ENCODE results near the gene CAMTA1. TPM values are rescaled to one million over a fixed set of nuclear protein-coding genes. Genes with fewer than 3 reads are reported as not detected.

CAMTA1 gene
- polyA plus RNA-seq, 1 experiment = 64.9 TPM

GRCh38 chr1:7097938-7098592, 312.8 kb downstream of the CAMTA1 start:
- CTCF ChIA-PET = interaction anchor here (0.6 to 1.8 kb wide), 2 partner anchors 27 to 396 kb away, joined by 3 to 7 read pairs; no protein-coding TSS in a partner anchor
- H3K27ac ChIP-seq (ENCODE audit: low read depth, low read length) = no peak overlapping the region
- no peak overlapping the region for H3K4me3 ChIP-seq (ENCODE audit: low read depth, low read length)
- peaks cover 44% of the 10 kb centered on the region for H3K27me3 ChIP-seq (ENCODE audit: control insufficient read depth, insufficient read depth, low read length)
- DNase-seq (ENCODE audit: low read depth, low spot score) = no peak
- H3K9me3 ChIP-seq (ENCODE audit: control insufficient read depth, insufficient read depth, low read length) = no peaks in the 10 kb centered on the region; the same call in 1 of the 2 replicates
- POLR2A ChIA-PET = no interaction called here
- TF ChIP-seq CTCF (IDR thresholded peaks at IDR 0.05; ENCODE audit: low read depth, low read length) = no peak

GRCh38 chr1:7098641-7099040, 313.4 kb downstream of the CAMTA1 start:
- no peak overlapping the region for H3K27ac ChIP-seq (ENCODE audit: low read depth, low read length)
- ChIA-PET POLR2A (no interaction called here), CTCF (interaction anchor here (1.8 kb wide), 1 partner anchor 28 kb away, joined by 7 read pairs; no protein-coding TSS in a partner anchor)
- no peak for DNase-seq (ENCODE audit: low read depth, low spot score)
- TF ChIP-seq CTCF (IDR thresholded peaks at IDR 0.05; ENCODE audit: low read depth, low read length) = no peak
- H3K4me3 ChIP-seq (ENCODE audit: low read depth, low read length) = no peak overlapping the region
- peaks cover 2% of the 10 kb centered on the region; the same call in 1 of the 2 replicates for H3K9me3 ChIP-seq (ENCODE audit: control insufficient read depth, insufficient read depth, low read length)
- peaks cover 38% of the 10 kb centered on the region for H3K27me3 ChIP-seq (ENCODE audit: control insufficient read depth, insufficient read depth, low read length)

GRCh38 chr1:7100479-7100878, 315.2 kb downstream of the CAMTA1 start:
- ChIA-PET CTCF (no interaction called here), POLR2A (no interaction called here)
- peaks cover 31% of the 10 kb centered on the region for H3K27me3 ChIP-seq (ENCODE audit: control insufficient read depth, insufficient read depth, low read length)
- no peak overlapping the region for H3K4me3 ChIP-seq (ENCODE audit: low read depth, low read length)
- no peak for DNase-seq (ENCODE audit: low read depth, low spot score)
- H3K27ac ChIP-seq (ENCODE audit: low read depth, low read length) = no peak overlapping the region
- TF ChIP-seq CTCF (IDR thresholded peaks at IDR 0.05; ENCODE audit: low read depth, low read length) = no peak
- H3K9me3 ChIP-seq (ENCODE audit: control insufficient read depth, insufficient read depth, low read length) = peaks cover 2% of the 10 kb centered on the region; the same call in 1 of the 2 replicates

- peaks cover 2% of the 10 kb centered on the region; the same call in 1 of the 2 replicates for H3K9me3 ChIP-seq (ENCODE audit: control insufficient read depth, insufficient read depth, low read length)
- peaks cover 25% of the 10 kb centered on the region for H3K27me3 ChIP-seq (ENCODE audit: control insufficient read depth, insufficient read depth, low read length)
- no peak overlapping the region for H3K27ac ChIP-seq (ENCODE audit: low read depth, low read length)
- POLR2A ChIA-PET = no interaction called here
- CTCF ChIA-PET = interaction anchor here (1.0 kb wide), 1 partner anchor 30 kb away, joined by 3 read pairs; no protein-coding TSS in a partner anchor
- TF ChIP-seq CTCF (IDR thresholded peaks at IDR 0.05; ENCODE audit: low read depth, low read length) = no peak
- DNase-seq (ENCODE audit: low read depth, low spot score) = no peak
- no peak overlapping the region for H3K4me3 ChIP-seq (ENCODE audit: low read depth, low read length)
Measured at GRCh38 chr1:7101187-7101586, 315.9 kb downstream of the CAMTA1 start.

GRCh38 chr1:7103361-7103782, 318.1 kb downstream of the CAMTA1 start:
- peaks cover 19% of the 10 kb centered on the region for H3K27me3 ChIP-seq (ENCODE audit: control insufficient read depth, insufficient read depth, low read length)
- ChIA-PET POLR2A (no interaction called here), CTCF (no interaction called here)
- DNase-seq (ENCODE audit: low read depth, low spot score) = no peak
- H3K4me3 ChIP-seq (ENCODE audit: low read depth, low read length) = no peak overlapping the region
- no peak for TF ChIP-seq CTCF (IDR thresholded peaks at IDR 0.05; ENCODE audit: low read depth, low read length)
- no peak overlapping the region for H3K27ac ChIP-seq (ENCODE audit: low read depth, low read length)
- peaks cover 2% of the 10 kb centered on the region; the same call in 1 of the 2 replicates for H3K9me3 ChIP-seq (ENCODE audit: control insufficient read depth, insufficient read depth, low read length)
